Kidney glomerular epithelial cell (primary cell): ENCODE data around the gene PLCG2.
"Not testable (repeated sequence)": the region's sequence is repeated elsewhere in the genome, so short reads cannot be mapped to it uniquely, and the experiment has no call there.

Experiments
- DNase-seq: peaks from one replicate; lab custom pipeline; 2025; lab: John Stamatoyannopoulos, UW

PLCG2 gene

DNA sequence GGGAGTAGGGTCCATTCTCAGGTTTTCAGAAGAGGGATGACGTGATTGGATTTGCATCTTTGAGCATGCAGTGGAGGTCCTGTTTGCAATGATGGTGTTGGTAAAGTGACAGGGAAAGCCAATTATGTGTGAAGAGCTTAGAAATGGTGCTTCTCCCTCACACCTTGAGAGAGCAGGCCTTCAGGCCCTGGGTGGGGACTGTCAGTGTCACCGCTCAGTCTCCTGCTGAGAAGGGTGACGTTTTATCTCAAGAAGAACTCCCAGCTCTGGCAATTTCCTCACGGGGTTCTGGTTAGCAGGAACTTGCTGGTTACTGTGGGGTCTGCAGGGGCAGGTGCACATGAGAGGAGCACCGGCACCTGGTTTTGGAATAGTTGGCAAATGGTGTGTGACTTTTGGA is 11.2 kb downstream of the PLCG2 start:
- DNase-seq = no peak

DNA sequence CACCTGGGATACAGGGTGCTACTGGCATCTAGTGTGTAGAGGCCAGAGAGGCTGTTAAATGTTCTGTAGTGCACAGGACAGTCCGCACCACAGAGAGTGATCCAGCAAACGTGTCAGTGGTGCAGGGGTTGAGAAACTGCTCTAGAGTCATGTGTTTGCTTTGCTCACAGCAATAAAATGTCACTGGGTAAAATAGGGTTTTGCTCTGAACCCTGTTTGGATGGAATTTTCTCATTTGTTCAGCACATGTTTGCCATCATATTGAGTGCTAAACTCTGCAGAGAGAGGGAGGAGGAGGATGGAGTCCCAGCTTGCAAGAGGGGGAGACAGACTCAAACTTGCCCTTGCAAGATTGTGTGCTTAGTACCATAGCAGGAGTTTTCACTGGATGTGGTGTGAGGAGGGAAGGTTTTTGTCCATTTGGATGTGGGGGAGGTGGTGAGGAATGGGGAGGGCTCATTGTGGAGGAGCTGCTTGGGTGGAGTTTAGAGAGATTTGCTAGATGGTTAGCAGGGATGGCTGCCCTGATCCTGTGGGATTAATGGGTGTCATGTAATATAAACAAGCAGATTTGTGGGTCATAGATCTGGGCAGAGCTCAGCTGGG is 11.8 kb downstream of the PLCG2 start:
- DNase-seq = no peak

DNA sequence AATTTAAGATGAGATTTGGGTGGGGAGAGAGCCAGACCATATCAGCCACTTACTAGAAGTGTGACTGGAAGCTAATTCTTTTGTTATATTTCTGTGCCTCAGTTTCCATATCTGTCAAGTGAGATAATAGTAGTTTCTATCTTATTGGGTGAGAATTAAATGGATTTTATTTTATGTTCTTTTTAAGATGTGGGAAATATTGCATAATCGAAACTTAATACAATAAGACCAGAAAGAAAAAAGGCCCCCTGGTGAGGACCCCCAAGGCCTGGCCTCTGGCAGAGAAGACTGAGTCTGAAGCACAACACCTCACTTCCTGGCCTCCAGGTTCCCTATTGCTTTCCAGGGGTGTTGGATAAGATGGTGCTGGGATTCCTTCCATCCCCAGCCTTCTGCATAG is 13.7 kb downstream of the PLCG2 start:
- no peak for DNase-seq

DNA sequence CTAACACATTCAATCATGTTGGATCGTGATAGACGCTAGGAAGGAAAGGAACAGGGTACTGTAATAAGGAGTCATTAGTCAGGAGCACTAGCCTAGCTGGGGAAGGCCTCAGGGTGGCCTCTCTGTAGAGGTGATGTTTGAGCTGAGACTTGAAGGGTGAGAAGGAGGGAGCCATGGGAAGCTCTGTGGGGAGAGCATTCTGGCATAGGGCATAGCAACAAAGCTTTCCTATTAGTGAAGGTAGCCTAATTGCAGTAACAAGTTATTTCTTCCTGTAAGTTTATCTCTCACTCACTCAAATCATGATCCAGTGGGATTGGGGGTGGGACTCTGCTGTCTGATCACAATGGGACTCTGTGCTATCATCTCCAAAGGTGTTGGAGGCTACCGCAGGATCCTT is 16.1 kb downstream of the PLCG2 start:
- no peak for DNase-seq

DNA sequence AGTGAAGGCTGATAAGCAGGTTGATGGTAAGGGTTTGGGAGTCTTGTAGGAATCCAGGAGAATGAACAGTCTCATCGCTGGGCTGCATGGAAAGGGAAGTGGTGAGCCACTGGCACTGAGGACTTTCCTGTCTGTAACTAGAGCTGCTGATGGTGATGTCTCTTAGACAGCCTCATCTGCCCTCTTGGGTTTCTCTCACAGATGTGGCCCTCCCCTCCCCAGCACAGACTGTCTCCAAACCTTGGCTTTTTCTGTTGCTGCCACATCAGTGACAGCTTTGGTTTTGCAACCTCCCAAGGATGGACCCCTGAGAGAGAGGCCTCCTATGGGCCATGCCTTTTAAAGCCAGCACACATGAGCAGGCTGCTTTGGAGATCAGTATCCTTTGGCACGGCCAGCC is 16.9 kb downstream of the PLCG2 start:
- DNase-seq = no peak

DNA sequence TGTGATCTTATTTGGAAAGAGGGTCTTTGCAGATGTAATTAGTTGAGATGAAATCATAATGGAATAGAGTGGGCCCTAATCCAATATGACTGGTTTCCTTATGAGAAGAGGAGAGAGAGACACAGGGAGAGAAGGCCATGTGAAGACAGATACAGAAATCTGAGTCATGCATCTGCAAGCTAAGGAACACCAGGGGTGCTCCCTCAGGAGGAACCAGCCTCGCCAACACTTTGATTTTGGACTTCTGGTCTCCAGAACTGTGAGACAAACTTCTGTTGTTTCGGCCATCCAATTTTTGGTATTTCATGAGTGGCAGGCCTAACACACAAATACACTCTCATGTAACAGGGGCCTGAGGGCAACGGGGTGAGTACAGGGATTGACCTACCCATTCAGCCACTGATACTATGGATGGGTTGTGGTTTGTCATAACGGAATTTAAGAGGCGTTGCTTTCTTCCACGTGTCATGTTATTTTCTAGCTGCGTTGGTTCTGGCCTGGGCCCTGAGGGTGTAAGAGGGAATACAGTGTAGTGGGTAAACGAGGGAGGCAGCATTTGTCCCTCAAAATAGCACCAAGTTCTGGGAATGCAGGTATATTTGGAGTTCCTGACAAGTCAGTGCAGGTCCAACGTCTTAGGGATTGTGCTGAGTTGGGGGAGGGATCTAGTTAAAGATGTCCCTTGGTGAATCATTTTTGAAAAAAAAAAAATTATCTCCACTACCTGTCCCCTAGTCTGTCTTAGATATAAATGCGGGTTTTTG is 17.7 kb downstream of the PLCG2 start:
- DNase-seq = no peak

DNA sequence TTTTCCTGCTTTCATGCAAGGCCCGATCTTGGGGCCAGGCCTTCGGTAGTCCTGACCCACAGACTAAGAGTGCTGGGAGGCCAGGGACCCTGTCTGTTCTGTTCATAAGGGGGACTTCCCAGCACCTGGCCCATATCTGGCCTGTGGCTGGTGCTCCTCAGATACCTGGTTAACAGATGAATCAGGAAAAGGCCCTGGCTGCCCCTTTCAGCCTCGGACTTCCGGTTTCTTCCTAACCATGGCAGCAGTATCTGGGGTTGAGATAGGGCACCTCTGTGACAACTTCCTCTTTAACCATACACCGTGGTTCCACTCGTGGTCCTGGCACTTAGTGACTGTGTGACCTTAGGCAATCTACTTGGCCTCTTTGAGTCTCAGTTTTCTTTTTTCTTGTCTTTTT is 18.4 kb downstream of the PLCG2 start:
- DNase-seq = no peak

DNA sequence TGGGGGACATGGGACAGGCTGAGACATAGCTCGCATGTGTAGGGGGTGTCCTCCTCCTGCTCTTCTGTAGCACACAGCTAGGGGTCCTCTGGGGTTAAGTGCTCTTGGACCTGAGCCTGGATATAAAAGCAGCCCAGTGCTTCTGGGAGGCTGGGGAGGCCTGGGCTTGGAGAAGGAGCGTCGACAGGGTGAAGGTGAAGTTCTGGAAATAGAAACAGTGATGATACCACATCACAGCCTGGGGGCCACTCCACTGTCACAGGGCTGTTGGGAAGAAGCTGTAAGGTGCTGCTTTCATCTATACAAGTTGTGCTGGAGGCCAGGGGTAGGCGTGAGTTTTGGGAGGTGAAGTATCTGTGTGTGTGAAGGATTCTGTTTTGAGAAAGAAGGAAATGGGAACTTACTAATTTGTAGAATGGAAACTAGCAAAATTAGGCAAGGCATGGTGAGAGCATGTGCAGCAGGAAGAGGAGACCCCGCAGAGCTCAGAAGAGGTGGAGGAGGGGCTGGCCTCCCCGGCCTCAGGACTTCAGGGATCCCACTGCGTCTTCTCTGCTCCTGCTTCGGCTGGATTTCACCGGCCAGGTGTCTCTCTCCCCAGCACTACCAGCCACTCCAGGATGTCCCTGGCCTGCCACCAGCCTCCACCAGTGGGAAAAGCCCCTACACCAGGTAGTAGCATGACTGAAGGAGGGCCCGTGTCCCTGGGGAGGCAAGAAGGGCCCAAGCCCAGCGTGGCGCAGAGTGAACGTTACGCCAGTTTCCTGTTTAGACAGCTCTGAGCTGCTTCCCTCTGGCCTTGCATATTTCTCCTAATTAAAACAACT is 19.4 kb downstream of the PLCG2 start:
- no peak for DNase-seq

DNA sequence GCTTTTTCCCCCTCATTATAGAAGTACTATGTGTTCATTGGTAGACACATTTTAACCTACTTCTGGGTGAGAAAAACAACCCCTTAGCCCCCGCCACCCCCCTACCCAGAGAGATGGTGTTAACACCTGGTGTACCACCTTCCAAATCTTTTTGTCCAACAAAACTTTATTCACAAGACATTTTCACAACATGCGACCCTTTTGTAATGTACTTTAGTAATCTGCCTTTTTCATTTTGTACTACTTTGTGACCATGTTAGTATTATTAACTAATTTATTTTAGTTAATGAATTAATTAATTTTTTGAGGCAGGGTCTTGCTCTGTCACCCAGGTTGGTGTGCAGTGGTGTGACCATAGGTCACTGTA is 20.0 kb downstream of the PLCG2 start:
- no peak for DNase-seq

DNA sequence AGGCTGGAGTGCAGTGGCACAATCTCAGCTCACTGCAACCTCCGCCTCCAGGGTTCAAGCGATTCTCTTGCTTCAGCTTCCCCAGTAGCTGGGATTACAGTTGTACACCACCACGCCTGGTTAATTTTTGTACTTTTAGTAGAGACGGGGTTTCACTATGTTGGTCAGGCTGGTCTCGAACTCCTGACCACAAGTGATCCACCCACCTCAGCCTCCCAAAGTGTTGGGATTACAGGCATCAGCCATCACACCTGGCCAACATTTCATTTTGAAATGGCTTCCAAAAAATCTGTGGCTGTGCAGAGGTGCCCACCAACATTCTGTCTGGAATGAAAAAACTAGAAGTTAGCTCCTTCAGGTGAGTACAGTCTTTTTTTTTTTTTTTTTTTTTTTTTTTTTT is 22.6 kb downstream of the PLCG2 start:
- DNase-seq = not testable (repeated sequence)

DNA sequence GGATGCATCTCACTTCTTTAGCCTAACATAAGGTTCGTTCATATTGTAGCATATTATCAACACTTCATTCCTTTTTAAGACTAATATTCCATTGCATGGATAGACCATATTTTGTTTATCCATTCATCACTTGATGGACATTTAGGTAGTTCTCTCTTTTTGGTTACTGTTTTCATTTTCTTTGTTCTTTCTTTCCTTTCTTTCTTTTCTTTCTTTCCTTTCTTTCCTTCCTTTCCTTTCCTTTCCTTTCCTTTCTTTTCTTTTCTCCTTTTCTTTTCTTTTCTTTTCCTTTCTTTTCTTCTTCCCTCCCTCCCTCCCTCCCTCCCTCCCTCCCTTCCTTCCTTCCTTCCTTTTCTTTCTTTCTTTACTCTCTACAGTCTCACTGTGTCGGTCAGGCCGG is 24.2 kb downstream of the PLCG2 start:
- DNase-seq = no peak

DNA sequence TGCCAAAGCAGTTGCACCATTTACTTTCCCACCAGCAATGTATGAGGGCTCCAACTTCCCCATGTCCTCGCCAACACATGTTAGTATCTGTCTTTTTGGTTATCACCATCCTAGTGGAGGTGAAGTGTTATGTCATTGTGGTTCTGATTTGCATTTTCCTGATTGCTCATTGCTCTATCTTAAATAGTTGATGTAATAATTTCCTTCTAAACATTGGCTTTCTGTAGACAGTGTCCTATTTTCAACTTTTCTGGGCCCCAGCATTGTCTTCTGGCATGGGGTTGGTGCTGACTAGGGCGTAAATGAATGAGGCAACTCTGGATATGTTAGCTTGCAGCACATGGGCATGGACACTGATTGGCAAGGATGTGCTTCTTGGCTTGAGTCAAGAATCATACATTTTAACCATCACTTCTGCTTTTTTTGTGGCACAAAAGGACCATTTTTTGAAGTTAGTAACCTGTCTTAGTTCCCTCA is 25.1 kb downstream of the PLCG2 start:
- no peak for DNase-seq

DNA sequence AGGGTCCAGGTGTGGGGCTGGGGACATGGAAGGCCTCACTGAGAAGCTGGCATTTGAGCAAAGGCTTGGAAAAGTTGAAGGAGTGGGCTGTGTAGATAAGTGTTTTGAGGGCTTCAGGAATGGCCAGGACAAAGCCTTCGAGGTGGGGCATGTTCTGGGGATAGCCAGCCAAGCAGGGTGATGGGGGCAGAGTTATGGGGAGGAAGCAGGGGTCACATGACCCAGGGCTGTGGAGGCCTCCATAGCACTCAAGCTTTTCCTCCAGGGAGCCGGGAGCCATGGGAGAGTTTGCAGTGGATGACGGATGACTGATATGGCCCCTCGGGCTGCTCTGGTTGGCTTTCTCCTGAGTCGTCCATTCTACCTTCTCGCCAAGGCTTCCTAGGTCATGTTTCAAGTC is 27.6 kb downstream of the PLCG2 start:
- no peak for DNase-seq

DNA sequence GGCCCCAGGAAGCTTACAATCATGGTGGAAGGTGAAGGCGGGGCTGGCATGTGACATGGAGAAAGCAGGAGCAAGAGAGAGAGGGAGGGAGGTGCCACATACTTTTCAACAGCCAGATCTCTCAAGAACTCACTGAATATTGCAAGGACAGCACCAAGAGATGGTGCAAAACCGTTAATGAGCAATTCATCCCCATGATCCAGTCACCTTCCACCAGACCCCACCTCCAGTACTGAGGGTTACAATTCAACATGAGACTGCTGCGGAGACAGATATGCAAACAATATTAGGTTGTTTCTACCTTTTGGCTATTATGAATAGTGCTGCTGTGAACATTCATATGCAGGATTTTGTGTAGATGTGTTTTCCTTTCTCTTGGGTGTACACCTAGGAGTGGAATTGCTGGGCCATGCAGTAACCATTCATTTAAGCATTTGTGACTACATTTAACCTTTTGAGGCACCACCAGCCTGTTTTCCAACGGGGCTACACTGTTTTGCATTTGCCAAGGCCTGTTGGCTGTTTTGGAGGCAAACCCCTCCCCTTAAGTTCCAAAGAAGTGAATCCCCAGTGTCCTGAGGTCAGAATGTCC is 28.8 kb downstream of the PLCG2 start:
- no peak for DNase-seq

DNA sequence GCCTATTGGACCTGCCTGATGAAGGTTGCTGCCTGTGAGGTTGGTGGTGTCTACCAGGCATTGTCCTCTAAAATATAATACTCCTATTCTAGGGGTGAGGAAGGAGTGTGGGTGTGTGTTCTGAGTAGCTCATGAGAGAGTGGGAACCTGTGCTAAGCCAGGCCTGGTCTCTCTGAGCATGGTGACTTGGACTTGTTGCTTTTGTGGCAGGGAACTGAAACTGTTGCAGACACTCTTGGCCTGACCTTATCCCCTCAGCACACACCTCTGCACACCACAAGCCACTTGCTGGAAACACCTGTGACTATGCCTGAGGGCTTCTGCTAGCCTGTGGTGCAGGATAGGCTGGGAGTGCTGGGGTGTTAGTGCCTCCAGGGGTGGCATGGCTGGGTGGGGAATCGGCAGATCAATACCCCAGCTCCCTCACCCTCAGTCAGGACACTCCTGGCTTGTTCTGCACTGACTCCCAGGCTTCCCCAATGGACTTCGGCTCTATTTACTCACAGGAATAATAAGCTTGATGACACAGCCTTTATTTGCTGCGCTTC is 29.9 kb downstream of the PLCG2 start:
- no peak for DNase-seq

DNA sequence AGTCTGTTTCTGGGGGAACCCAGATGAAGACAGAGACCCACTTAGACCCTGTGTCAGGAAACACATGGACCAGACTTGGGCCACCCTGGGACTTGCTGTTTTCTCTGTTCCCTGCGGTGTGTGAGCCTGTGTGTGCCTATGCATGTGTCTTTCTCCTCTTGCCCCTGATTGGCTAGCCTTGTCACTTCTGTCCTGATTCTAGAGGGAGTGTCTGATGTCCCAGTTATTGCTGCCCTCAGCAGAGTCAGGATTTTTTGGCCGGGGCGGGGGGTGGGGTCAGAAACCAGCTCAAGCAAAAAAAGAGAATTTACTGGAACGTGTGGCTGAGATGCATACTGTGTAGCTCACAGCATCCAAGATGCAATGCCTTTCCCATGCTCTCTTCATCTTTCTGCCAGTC is 30.5 kb downstream of the PLCG2 start:
- DNase-seq = no peak

DNA sequence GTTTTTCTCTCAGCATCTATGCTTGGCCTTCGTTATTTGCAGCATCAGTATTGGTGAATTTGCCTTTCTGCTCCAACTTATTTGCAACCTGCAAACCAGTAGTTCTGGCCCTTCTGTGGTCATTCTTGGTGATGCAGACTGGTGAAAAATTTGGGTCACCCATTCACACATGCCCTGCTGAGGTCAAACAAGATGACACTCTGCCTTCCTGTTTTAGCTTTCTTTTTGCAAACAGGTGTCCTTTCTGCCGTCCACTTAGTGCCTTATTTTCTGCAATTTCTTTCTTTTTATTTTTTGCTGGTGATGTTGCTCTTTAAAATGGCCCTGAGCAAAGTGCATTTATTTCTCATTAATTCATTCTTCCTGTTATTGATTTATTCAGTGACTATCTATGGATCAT is 31.3 kb downstream of the PLCG2 start:
- DNase-seq = no peak

DNA sequence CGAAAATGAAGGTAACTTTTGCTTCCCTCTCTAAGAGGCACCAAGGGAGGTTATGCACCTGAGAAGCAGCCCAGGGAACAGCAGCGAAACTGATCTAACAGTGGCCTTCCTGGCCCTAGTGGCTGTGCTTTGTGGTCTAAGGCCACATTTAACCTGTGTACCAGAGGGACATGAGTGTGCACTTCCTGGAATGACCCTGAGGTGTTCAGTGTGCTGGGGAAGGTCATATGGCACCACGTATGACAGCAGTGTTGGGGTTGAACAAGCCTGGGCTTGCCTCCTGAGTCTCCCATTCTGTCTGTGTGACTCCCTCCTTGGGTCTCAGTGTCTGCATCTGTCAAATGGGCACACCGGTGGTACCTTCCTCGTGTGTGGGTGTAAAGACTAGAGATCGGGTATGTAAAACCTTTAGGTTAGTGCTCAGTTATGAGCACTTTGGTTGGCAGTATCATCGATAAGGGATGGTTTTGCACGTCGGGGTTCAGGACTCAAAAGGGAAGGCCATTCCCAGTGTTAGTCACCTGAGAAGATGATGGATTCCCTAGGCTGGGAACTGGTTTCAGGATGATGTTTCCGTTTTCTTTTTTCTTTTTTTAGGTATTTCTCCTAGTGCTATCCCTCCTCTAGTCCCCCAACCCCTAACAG is 31.9 kb downstream of the PLCG2 start:
- DNase-seq = no peak

DNA sequence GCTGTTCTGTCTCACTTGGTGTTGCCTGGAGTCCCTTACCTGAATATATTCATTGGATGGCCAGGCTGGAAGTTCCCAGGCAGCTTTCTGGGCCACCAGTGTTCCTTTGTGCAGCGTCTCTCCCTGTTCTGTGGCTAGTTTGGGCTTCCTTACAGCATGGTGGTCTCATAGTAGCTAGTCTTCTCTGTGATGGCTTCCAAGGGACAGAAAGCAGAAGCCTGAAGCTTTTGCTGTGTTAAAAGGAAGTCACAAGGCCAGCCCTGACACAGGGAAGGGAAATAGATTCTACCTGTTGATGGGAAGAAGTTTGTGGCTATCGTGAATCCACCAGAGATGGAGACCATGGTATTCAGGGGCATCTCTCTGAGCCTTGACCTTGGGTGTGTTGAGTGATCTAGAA is 34.6 kb downstream of the PLCG2 start:
- DNase-seq = no peak

DNA sequence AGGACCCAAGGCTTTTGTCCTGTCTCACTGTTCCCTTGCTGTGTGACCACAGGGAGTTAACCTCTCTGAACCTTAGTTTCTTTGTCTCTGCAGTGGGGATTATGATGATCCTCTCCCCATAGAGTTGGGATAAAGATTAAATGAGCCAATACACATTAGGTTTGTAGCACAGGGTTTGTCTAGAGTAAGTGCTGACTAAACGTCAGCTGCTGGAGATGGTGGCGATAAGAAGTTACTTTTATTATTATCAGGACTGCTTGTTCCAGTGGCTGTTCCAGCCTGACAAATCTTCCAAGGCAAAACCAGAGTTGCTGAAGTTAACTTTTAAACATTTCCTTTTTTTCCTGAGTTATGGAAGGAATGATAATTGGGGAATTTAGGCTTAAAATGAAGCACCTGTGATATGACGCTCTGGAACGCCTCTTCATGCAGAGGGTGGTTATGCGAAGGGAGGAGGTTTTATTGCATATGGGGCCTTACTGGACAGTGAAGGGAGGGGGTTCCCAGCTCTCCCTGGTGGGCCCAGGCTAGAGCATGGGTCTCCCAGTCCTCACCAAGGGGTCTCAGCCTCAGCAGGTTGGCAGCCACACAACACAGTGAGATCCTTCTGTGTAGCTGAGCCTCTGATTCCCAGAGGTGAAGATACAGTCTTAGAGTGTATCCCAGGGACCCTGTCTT is 35.8 kb downstream of the PLCG2 start:
- no peak for DNase-seq

DNA sequence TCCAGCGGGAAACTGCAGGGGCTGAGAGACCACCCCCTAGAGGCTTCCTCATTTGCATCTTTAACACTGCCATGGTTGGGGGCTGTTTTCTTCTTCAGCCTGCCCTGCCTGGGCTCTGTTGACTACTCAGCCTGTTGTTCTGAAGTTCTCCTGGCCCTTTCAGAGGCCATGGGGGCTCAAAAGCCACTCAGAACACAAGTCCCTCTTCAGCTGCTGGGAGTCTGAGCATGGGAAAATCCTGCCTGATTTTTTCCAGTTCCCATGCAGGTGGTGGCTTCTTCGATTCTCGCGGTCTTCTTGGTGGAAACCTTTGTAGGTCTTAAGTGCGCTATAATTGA is 36.3 kb downstream of the PLCG2 start:
- no peak for DNase-seq

DNA sequence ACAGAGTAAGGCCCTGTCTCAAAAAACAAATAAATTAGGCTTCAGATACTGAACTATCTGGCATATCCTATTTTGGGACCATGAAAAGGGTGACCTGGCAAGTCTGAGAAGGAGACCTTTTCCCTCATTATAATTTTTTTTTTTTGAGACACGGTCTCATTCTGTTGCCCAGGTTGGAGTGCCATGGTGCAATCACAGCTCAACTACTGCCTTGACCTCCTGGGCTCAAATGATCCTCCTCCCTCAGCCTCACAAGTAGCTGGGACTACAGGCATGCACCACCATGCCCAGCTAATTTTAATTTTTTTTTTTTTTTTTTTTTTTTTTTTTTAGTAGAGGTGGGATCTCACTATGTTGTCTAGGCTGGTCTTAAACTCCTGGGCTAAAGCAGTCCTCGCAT is 37.3 kb downstream of the PLCG2 start:
- no peak for DNase-seq
